Erythroblast (primary cell): ENCODE results near the gene TACR2.

Source experiments
- GATA1 ChIP-seq: IDR thresholded peaks from 2 replicates; pipeline ENCODE4 v1.6.1; 2011; ENCODE audit warnings: low read depth, mild to moderate bottlenecking, control low read depth, low read length, moderate library complexity
- POLR2A ChIP-seq: IDR thresholded peaks from 2 replicates; pipeline ENCODE4 v1.6.1; 2011; ENCODE audit warnings: mild to moderate bottlenecking, low read length

GRCh38 chr10:69456880-69457693 is 40.4 kb upstream of the TACR2 start:
- TF ChIP-seq POLR2A, result no peak
- TF ChIP-seq GATA1, result no peak
